SK-MEL-5 (cell line): ENCODE results near the gene HECTD1. TPM values are rescaled to one million over a fixed set of nuclear protein-coding genes. Genes with fewer than 3 reads are reported as not detected.
"Not testable (repeated sequence)": the region's sequence is repeated elsewhere in the genome, so short reads cannot be mapped to it uniquely, and the experiment has no call there.

Experiments used
- DNase-seq: peaks from one replicate; pipeline ENCODE4 v3.0.0-alpha.2; 2016; ENCODE audit warnings: low read depth, low spot score
- in situ Hi-C: cut with HindIII; loops from 2 replicates; pipeline ENCODE4 v1.10.0; 2016; ENCODE audit warnings: low sequenced_read_pairs, high pct_unique_total_duplicates, low pct_unique_long_range_greater_than_20kb
- total RNA-seq: library from RNA; depleted of rRNA; stranded (reverse); fragments of >200 nt; shearing (Covaris generic); gene quantifications from 2 replicates; pipeline ENCODE4 v1.2.3, GENCODE V29; 2014

Gene HECTD1
- total RNA-seq, 1 experiment from 2014 or later = 141 TPM

DNA sequence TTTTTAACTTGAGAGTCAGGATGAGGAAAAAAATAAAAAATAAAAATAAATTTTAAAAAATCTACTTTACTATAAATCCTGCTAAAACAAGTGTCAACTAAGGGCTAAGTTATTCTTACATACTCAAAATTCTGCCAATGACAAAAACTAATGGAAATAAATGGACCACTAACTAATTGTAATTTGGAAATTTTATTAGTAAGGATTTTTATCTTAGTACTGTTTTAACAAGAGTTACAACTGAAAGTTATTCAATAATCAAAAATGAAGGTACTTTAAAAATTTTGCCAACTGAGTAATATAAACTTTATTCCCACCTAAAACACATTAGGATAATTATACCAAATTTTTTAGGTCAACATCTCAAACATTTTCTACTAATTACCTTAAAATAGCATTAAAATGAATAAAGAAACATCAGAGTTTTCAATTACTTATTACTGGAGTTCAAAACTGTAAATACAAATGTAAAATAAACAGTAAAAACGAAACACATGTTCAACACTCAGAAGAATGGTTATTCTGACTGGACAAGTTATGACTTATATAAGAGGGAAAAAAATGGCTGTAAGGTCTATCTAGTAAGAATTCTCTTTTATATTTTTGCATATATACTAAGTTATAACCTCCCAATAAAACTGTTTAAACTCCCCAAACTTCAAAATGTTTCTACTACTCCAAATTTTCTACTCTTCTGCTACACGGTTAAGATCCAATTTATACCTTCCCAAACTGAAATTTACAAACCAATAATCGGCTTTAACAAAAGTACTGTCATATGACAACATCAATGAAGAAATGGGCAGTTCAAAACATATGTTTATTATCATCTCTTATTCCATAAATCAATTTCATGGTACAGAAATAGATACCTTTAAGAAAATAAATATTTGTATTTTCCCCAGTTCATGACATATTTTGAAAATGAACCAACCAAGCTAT lies 2.7 kb downstream of the HECTD1 start:
- DNase-seq = no peak
- in situ Hi-C loops = no loop called here

DNA sequence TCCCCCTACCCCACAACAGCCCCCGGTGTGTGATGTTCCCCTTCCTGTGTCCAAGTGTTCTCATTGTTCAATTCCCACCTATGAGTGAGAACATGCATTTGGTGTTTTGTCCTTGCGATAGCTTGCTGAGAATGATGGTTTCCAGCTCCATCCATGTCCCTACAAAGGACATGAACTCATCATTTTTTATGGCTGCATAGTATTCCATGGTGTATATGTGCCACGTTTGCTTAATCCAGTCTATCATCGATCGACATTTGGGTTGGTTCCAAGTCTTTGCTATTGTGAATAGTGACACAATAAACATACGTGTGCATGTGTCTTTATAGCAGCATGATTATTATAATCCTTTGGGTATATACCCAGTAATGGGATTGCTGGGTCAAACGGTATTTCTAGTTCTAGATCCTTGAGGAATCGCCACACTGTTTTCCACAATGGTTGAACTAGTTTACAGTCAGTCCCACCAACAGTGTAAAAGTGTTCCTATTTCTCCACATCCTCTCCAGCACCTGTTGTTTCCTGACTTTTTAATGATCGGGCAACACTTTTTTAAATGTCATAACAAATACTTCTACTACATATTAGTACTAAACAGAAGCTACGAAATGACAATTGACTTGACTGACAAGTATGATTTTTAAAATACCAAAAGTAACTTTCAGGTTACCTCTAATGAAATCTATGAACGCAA lies 3.5 kb downstream of the HECTD1 start:
- DNase-seq, in situ Hi-C loops: not testable (repeated sequence)

DNA sequence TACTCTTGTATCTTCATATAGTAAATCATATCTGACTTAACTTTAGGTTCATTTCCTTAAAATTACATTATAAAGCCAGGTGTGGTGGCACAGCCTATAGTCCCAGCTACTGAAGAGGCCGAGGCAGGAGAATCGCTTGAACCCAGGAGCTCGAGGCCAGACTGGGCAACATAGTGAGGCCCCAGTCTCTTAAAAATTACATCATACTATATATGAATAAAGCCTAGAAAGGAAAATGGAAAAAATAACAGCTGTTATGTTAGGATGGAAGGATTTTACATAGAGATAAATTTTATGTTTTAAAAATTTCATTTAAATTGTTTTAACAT lies 4.2 kb downstream of the HECTD1 start:
- no peak for DNase-seq
- in situ Hi-C loops = no loop called here

DNA sequence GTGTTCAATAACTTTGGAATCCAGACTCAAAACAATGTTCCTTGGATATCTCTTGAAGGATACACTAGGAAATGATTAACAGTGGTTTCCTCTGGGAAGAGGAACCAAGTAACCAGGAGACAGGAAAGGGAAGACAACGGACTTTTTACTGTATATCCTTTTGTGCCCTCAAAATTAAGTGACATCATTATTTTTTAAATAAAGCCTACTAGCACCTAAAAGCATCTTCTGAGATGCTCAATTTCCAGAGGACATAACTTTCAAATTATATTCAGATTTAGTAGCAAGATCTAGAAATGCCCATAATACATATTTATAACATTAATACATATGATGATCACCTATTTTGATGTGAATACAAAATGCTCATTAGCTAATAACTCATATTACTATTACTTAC lies 6.5 kb downstream of the HECTD1 start:
- DNase-seq = no peak
- in situ Hi-C loops = no loop called here

DNA sequence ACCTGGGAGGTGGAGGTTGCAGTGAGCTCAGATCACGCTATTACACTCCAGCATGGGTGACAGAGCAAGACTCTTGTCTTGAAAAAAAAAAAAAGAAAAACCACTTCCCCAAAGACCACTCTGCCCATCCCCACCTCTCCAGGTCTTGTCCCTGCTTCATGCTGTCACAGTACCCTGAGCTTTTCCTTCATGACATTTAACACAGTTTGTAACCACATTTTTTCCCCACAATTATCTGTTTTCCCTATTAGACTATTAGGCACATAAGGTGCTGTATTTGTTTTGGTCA lies 6.9 kb downstream of the HECTD1 start:
- DNase-seq = no peak
- in situ Hi-C loops = no loop called here

DNA sequence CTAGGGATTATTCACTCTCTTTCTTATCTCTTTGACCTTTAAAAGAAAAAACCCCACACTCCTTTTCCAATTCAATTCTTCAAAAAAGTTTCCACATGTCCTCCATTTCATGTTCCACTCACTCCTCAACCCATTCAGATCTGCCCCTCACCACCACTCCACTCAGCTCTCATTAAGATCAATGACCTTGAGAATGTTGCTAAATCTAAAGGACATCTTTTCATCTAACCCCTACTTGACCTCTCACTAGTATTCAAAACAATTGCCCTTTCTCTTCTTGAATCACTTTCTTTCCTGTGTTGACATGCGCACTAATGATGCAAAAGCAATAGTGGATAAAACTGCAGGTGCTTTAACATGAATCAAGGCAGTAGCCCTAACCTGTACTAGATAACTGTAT lies 9.9 kb downstream of the HECTD1 start:
- in situ Hi-C loops = no loop called here
- DNase-seq = peak; percentile 47

DNA sequence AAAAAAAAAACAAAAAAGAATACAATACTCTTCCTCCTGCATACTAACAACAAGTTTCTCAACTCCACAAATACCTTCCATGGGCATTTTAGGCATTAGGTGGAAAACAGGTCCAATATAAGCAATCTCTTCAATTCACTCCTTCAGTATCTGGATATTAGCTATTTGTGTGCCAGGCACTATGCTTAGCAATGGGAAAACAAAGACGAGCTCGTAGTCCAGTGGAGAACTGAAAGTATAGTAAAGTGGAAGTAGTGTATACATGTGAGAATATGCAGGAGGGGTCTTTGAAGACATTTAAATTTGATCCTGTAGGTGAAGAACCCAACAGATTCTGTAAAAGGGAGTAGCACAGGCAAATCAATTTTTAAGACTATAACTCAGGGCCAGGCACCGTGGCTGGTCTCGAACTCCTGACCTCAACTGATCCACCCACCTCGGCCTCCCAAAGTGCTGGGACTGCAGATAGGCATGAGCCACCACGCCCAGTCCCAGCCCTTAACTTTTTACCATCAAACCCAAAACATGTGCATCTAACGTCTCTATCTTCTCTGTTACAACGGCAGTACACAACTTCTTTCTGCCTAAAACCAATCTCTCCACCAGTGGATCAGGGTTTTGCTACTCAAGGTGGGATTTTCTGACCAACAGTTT lies 10.6 kb downstream of the HECTD1 start:
- peak; percentile 3 for DNase-seq
- in situ Hi-C loops = no loop called here

DNA sequence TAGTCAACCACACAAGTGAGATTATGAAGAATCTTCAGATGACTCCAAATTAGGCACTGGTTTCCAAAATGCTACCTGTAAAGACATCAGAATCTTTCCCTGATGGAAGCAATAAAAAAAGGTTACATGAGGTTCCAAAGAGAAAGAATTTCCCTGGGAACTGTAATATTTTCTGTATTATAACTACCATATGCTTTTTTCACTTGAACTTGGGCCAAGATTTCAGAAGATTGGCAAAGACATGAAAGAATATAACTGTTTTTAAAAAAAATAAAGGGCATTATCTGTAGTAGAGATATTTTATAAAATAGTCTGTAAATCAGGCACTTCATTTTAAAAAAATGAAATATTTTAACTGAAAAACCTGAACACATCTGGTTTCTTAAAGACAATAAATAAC lies 12.9 kb downstream of the HECTD1 start:
- in situ Hi-C loops = no loop called here
- no peak for DNase-seq

DNA sequence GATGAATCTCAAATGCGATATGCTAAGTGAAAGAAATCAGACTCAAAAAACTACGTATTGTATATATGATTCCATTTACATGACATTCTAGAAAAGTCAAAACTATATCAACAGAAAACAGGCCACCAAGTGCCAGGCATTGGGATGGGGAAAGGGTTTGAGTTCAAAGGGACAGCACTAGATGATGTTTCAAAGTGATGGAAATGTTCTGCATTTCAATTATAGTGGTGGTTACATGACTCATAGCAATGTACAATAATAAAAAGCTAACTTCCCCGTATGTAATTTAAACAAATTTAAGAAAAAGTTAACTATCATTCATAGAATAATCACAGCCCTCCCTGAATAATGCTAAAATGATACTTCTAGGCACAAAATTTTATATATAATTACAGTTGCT lies 13.5 kb downstream of the HECTD1 start:
- in situ Hi-C loops = no loop called here
- no peak for DNase-seq

DNA sequence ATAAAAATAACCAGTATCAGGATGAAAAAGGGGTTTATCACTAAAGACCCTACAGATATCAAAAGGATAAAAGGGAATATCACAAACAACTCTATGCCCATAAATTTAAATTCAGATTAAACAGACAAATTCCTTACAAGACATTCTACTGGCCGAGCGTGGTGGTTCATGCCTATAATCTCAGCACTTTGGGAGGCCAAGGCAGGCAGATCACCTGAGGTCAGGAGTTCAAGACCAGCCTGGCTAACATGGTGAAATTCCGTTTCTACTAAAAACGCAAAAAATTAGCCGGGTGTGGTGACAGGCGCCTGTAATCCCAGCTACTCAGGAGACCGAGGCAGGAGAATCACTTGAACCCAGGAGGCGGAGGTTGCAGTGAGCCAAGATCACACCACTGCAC lies 15.0 kb downstream of the HECTD1 start:
- DNase-seq, in situ Hi-C loops: not testable (repeated sequence)

DNA sequence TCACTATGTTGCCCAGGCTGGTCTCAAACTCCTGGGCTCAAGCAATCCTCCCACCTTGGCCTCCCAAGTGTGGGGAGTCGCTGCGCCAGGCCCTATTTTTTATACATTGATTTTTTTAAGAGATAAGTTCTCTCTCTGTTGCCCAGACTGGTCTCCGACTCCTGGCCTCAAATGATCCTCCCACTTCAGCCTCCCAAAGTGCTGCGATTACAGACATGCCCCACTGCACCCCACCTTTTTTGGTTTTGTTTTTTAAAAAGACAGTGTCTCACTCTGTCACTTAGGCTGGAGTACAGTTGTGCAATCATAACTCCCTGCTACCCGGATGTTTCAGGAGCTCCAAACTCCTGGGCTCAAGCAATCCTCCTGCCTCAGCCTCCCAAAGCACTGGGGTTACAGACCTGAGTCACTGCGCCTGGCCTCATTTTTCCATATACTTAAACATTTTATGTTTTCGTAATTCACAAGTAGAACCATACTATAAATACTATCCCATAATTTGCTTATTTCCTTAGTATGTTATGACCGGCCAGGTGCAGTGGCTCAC lies 16.8 kb downstream of the HECTD1 start:
- no peak for DNase-seq
- in situ Hi-C loops = no loop called here

DNA sequence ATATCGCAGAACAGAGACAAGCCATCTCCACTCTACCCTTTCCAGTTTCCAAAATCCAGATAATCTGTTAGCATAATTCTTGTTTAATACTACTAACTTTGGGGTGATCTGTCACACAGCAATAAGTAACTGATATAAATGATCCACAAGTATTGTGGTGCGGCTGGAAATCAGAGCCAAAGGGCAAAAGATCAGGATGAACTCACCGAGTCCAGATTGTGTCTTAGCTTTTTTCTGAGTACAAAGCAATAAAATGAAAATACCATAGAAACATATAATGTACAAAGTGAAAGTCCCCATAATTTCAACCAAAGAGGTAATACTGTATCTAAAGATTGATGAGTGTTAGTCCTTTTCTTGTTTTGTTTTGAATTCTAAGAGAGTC lies 17.4 kb downstream of the HECTD1 start:
- in situ Hi-C loops = no loop called here

DNA sequence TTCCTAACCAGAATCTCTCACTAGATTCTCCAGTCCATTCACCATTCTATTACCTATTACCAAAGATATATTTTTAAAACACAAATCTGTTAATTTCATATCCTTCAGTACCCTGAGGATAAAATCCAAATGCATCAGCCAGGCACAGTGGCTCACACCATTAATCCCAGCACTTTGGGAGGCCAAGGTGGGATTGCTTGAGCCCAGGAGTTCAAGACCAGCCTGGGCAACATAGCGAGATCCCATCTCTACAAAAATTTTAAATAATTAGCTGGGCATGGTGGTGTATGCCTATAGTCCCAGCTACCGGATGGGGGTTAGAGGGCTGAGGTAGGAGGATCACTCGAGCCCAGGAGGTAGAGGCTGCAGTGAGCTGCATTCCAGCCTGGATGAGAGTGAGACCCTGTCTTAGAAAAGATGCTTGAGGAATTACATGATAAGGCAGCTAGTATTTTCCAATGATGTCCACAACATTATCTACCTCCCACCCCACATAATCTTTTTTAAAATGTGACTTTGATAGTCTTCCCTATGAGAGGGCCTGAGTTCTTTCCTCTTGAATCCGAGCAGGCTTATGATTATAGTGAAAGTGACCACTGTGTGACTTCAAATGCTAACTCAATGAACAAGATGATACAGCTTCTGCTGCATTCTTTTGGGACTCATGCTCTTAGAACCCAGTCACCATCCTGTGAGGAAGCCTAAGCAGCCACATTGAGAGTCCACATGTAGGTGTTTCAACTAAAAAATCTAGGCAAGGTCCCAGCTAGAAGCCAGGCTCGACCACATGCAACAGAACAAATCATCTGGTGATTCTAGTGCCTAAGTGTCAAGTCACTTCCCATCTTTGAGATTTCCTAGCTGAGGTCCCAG lies 18.0 kb downstream of the HECTD1 start:
- no peak for DNase-seq
- in situ Hi-C loops = no loop called here

More for the DNA sequence above, 17.4 kb downstream of the HECTD1 start:
- no peak for DNase-seq

DNA sequence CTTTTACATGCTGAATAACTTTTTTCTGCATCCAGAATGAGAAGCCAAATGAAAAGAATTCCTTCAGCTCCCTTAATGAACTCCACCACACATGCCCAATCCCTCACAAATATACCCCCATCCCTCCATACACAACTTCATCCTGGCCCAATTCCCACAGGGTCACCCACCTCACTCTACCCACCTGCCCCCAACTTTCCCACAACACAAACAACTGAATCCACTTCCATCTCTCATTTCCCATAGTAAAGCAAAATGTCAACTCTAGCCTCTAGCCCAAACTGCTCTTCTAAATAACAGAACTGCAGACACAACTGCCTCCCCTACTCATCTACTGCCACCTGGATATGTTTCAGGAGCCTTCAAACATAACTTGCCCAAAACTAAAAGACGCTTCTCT lies 18.8 kb downstream of the HECTD1 start:
- in situ Hi-C loops = no loop called here

DNA sequence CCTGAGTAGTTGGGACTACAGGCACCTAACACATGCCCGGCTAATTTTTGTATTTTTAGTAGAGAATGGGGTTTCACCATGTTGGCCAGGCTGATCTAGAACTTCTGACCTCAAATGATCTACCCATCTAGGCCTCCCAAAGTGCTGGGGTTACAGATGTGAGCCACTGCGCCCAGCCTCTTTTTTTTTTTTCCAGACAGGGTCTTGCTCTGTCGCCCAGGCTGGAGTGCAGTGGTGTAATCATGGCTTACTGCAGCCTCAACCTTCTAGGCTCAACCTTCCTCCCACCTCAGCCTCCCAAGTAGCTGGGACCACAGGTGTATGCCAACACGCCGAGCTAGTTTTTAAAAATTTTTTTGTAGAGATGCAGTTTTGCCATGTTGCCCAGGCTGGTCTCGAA lies 25.6 kb downstream of the HECTD1 start:
- DNase-seq, in situ Hi-C loops: not testable (repeated sequence)

More for the DNA sequence above, 18.8 kb downstream of the HECTD1 start:
- DNase-seq = no peak

DNA sequence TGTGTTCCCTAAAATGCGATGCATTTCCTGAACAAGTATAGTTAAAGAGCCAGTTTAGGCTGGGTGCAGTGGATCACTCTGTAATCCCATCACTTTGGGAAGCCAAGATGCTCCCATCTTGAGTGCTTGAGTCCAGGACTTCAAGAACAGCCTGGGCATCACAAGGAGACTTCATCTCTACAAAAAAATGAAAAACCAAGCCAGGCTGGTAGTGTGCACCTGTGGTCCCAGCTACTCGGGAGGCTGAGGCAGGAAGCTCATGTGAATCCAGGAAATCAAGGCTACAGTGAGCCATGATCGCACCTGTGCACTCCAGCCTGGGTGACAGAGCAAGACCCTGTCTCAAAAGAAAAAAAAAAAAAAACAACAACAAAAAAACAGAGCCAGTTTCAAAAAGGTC lies 26.3 kb downstream of the HECTD1 start:
- DNase-seq = no peak
- in situ Hi-C loops = no loop called here

DNA sequence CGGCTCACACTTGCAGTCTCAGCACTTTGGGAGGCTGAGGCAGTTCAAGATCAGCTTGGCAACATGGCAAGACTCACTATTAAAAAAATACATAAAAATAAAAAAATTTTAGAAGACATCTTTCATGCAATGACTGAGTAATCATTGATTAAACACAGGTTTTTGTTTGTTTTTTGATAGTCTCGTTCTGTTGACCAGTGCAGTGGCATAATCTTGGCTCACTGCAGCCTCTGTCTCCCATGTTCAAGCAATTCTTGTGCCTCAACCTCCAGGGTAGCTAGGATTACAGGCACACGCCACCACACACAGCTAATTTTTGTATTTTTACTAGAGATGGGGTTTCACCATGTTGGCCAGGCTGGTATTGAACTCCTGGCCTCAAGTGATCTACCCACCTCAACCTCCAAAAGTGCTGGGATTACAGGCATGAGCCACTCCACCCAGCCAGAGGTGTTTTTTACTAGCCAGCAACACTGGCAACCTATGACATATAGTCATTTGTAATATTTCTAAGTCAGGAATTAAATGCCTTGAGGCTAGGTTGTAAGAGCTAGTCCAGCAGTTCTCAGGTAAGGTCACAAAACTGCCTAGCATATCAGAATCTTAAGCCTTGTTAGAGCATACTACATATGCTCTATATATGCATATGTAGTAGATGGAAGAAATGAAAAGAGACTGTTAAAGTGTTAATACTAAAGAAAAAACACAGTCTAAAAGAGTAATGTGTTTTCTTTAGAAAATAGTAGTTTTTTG lies 27.1 kb downstream of the HECTD1 start:
- no peak for DNase-seq
- in situ Hi-C loops = no loop called here
